Stimulated activated CD8-positive, alpha-beta memory T cell treated with anti-CD3 and anti-CD28 coated beads, Interleukin-2, amount 100 ng/mL, for 48 hours (primary cell): ENCODE measurements around the gene RAB24.

Source experiments
- DNase-seq, 2 donors: peaks; one replicate each; pipeline ENCODE4 v3.0.0-alpha.2; 2020; ENCODE audit warnings: low read depth in 2 of 2

RAB24 gene

DNA sequence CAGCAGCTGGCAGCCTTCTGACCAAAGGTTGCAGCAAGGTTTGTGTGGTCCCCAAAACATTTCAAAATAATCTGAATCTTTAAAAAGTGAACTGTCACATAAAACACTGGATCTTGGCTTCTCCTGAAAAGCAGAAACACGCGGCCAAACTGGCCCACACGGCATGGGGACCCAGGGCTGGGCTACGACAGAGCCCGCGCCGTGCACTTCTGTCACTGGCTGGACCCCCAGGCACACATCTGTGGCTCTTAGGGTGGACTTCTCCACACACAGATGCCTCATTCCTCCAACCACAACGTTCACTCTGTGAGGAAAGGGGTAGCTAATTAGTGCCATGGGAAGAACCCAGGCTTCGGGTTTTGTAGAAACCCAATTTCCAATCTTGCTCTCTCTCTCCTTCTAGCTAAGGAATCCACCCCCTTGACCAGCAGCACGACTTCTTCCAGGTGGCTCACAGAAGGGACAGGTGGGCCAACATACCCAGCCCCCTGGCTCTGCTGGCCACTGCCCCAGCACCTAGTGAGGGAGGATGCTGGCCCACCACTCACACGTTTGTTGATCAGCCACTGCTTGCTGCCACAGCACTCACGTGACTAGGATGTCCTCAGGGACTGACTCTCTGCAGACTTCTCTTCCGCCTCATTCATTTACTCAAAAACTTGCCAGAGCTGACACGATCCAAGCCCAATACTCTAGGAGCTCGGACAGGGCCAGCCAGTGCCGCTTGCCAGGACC is 30.1 kb upstream of the RAB24 start:
- no peak for DNase-seq

DNA sequence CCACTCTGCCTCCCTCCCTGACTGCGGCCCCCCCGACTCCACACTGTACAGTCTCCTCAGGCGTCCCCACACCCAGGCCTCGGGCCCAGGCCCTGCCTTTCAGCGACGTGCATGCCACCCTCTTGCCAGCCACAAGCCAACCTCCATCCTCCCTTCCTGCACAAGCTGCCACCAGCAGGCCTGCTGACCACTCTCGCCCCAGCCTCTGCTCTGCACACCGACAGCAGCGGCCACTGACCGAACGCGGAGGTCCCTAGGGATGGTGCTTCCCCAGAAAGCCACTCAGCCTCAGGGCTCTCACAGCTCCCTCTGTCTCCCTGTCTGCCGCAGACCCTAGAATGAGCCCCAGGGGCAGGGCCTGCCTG is 29.4 kb upstream of the RAB24 start:
- no peak for DNase-seq

DNA sequence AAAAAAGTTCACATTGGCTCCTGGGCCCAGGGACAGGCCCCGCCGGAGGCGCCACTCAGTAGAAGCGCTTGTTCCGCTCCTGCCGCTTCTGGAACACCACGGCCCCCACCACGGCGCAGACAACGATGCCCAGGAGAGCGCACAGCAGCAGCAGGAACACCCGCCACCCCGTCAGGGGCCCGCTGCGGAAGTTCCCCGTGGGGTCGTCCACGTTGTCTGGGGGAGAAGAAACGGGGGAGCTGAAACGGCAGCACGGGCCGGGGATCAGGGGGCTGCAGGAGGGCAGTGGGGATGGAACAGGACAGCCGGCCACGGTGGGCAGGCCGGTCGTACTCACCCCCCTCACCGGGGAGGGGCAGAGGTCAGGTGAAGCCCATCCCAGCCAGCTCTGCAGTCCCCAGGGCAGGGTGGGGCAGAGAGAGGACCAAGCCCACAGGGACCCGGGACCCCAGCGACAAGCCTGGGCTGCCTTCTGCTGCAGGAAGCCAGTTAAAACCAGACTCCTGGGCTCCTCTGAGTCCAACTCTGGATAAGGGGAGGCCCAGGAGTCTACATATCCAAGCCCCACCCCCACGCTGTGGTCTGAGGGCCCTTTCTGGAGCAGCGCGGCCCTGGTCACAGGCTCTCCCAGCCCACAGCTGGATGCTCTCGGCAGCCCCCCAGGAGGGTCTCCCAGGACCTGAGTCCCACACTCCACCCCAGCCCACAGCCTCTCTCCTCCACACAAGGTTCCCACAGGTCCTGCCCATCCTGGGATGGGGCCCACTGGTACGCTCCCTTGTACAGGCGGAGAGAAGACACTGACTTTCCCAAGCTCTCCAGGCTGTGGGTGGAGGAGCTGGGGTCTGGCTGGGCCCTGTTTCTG is 28.7 kb upstream of the RAB24 start:
- no peak for DNase-seq

DNA sequence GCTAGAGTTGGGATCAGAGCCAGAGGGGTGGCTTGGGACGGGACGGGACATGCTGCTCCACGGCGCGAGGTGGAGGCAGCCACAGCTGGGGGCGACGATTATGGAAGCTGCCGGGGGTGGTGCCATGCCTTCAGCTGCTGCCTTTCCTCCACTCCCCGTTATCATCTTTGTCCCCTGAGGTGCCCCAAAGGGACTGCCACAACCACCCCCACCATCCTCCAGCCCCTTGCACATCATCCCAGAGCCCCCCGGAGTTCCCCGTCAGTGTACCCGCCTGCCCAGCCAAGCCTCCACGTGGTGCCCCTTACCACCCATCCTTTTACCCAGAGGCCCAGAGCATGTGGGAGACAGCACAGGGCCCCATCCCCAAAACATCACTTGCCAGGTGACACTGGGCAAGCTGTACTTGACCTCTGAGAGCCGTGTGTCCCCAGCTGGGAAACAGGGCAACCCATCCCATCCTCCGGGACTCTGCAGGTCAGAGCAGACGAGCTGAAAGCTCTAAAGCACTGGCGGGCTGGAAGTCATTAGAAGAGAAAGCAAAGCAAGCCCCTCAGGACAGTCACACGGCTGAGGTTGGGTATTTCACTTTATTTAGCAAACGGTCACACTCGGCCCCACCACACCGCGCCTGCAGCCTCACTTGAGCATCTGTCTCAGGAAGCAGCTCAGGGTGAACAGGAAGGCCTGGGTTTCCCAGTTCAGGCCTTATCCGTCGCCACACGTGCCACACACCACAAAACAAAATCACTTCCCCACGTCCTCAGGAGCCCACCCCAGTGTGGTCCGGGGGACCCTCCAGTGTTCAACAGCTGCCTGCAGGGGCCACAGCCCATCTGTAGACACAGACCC is 27.7 kb upstream of the RAB24 start:
- DNase-seq, result no peak

DNA sequence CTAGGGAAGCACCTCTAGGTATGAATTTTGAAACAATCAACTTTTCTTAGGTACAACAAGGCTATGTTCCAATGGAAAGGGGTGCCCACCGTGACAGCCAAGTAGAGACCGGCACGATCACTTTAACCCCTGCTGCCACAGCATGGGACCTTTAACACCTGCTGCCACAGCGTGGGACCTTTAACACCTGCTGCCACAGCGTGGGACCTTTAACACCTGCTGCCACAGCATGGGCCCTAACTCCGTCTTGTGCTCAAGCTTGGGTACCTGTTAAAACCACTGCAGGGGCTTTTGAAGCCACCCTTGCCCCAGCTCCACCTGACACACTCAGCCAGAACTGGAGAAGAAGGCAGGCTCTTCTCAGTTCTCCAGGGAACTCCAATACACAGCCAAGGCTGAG is 26.4 kb upstream of the RAB24 start:
- no peak for DNase-seq

DNA sequence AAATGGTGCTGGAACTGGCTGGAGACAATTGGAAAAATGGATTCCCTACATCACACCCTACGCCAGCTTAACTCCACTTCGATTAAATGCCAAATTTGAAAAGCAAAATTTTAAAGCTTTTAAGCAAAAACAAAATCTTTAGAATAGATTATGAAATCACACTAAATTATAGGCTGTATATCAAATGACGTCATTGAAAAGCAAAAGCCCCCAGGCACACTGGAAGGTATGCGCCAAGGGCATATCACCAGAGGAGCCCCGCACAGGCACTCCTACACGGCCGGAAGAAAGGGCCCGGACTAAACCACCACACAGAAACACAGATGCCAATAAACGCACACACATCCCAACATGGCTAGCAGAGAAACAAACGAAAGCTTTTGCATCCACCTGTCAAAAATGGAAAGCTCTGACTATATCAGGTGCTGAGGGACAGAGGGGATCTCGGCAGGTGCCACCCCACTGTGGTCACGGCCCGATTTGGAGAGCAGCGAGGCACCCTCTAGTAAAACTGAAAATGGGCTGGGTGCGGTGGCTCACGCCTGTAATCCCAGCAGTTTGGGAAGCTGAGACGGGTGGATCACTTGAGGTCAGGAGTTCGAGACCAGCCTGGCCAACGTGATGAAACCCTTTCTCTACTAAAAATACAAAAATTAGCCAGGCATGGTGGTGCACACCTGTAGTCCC is 25.2 kb upstream of the RAB24 start:
- no peak for DNase-seq

DNA sequence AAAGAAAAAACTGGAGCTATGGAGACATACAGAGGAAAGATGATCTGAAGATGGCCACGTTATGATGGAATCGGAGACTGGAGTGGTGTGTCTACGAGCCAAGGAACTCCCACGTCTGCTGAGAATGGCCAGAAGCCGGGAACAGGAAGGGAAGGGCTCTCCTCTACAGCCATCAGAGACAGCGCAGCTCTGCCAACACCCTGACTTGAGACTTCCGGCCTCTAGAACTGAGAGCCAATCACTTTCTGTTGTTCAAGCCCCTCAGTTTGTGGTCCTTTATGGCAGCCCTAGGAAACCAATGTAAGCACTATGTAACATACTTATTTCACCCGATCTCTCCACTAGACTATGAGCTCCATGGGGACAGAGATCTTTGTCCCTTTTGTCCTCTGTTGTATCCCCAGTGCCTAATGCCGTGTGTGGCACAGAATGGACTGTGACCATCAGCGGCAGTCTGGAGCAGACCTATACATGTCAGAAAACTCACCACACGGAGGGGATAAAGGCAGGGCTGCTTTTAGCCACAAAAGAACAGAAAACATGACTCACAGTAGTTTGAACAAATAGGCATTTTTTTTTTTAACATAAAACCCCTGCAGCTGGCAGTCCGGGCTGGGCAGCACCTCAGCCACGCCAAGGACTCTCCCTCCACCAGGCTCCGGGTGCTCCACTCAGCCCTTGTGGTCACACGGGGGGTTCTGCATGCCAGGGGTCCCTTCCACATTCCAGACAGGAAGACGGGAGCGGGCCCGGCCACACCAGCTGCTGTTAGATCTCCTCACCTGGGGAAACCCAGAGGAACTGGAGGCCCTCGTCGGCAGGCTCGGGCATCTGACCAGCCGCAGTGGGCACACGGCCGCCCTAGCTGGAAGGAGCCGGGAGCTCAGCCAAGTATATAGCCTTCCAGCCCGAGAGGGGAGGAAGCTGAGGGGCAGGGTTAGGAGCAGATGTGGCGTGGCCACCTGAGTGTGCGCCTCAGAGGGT is 24.3 kb upstream of the RAB24 start:
- DNase-seq, result no peak

DNA sequence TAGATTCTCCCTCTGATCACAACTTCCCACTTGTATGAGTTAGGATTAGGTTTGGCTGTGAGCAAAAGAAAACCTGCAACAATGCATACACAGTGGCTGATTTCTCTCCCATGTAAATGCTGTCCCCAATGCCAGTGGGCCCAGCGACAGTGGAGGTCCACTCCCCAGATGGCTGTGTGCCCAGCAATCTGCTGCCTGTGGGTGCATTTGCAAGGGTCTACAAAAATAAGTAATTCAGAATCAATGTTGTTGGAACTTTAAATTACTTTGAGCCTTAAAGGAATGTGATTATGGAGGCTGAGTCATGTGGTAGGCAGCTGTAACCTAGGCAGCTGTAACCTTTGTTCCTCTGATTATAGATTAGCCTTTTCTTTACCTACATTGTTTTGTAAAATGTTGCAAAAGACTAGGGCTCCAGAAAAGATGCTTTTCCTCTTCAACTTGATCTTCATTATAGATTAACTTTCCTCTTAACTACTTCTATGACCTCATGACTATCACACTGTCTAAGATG is 22.4 kb upstream of the RAB24 start:
- no peak for DNase-seq

DNA sequence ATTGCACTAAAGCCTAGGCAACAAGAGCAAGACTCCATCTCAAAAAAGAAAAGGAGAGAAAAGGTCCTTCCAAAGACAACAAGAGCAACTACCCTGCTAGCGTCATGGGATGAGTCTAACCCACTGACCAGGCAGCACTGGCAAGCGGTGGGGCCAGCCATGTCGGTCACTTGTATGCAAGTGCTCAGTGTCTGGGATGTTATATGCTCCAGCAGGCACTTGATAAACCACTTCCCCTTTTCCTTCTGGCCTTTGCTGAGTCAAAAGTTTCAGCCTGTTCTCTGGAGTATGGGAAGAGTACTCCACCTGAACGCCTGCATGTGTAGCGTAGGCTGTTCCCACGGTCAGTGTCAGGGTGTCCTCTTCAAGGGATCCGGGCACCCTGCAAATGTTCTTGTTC is 17.4 kb upstream of the RAB24 start:
- no peak for DNase-seq

DNA sequence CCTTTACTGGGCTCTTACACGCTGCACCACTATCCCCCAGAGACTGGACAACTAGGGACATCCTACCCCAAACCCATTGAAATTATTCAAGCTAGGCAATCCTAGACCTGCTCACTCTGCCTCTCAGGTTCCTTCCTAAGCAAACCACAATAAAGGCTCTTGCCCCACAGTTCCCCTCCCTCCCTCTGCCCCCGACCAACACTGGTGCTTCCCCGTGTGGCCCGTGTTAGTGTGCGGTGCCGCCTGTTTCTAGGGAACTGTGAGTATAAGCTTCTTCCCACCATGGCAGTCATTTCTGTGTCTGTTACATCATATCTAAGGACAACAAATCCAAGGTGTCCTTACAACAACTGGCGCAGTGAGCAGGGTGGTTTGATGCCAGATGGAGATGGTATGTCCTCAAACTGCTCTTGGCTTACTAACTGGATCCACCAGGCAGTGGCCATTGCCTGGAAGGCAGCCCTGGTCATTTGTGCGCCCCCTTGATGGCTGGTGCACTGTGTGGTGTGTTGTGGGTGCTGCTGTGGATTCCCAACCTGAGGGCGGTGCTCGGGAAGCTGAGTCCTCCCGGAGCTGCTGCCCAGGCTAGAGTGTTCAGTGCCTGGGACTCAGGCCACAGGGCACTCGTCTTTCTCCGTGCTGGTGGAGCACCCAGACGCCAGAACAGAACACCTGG is 16.5 kb upstream of the RAB24 start:
- DNase-seq, result no peak

DNA sequence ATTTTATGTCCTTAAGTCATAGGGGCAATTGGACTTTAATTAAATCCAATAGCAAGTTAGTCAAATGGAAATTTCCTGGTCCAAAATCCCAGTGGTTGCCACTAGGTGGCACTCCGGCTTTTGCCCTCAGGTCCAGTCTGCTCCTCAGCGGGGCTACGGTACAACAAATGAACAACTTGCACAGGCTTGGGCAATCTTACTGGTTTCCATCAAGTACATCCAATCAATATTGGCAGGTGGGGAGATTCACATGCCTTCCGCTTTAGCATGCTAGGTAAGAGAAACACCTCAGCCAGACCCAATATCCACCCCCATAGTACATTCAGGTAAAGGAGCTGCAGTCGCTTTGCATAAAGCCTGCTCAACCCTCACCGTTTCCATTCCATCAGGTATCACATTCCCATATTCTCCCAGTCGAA is 14.4 kb upstream of the RAB24 start:
- peak in 1 of 2 donors; percentile 71 for DNase-seq

DNA sequence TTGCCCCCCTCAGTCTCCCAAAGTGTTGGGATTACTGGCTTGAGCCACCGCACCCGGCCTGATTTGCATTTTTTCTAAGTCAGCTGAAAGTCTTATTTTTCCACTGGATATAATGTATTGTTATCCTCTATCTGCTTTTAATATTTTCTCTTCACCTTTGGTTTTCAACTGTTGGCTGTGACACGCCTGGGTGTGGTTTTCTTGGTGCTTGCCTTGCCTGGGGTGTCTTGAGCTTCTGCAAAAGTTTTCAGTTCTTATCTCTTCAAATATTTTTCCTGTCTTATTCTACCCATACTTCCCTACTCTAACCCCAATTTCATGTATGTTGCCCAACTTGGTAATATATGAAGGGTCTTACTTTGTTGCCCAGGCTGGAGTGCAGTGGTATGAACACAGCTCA is 12.5 kb upstream of the RAB24 start:
- no peak for DNase-seq

DNA sequence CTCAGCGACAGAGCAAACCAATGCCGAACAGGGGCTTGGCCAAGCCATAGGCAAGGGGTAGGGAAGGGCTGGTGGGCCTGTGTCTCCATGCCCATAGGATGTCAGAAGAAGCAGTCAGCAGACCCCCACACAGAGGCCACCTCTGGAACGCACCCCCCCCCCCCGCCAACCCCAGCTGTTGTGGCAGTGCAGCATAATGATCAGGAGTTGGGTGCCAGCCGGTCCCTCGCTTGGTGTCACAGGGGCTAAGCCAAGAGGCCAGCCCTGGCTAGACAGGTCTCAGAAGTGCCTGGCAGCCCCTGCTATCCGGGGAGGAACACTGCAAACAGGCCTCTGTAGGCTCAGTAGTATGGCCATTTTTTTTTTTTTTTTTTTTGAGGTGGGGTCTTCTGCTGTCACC is 11.9 kb upstream of the RAB24 start:
- no peak for DNase-seq

DNA sequence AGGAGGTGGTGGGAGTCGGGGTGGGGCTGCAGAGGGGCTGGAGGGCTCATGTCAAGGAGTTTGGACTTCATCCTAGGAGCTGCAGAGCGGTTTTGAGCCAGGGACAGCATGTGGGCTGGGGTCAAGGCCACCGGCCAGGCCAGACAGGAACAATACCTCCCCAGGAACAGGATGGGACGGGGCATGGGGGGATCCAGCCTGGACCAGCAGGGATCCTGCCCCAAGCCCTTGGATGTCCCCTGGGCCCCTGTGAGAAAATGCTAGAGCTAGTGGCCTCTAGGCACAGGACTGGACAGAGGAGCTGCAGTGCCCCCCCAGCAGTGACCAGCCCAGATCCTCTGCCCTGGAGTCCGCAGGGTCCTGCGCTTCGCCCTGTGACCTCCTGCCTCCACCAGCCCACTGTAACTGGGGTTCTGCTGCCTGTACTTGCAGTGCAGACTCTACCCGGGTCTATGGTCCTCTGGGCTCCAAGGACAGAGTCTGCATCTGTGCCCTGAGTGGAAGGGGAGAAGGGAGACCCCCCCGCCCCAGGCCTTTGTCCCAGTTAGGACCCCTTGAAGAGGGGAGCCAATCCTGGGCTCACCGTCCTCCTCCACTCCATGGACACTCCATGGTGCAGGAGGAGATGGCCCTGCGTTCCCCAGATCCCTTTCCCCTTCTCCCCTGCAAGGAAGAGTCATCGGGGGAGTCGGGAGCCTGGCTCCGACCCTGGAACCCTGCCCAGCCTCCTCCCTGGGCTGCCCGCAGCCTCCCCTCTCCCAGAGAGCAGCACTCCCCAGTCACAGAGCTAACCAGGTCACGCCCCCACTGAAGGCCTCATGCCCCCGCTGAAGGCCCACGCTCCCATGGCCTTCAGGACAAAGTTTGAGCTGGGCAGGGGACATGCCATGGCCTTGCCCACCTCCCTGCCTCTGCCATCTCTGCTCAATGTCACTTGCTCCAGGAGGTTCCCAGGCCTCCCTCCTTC is 11.1 kb upstream of the RAB24 start:
- no peak for DNase-seq

DNA sequence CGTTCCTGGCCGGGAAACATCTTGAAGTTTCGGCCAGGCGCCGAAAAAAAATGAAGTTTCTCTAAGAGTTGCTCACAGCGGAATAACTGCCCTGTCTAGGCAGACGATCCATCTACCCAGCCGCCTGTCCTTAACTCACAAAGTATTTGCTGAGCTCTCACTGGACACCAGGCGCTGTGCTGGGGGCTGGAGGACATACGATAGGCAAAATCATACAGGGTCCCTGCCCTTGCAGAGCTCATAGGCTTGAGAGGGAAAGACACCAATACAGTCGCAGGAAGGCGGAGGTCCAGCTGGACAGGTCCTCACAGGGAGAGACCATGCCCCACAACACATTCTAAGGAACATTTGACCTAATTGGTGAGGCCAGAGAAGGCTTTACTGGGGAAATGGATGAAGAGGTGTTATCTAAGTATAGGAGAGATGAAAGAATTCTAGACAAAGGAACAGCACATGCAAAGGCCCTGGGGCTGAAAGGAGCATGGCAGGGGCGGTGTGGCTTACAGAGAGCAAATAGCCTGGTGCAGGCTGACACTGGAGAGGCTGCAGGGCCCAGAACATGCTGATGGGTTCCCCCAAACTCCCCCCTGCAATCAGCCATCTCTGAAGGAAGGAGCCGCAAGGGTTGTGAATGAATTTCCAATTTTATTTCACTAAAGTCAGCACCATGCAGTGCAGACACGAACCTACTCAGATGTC is 10.2 kb upstream of the RAB24 start:
- DNase-seq, result no peak

DNA sequence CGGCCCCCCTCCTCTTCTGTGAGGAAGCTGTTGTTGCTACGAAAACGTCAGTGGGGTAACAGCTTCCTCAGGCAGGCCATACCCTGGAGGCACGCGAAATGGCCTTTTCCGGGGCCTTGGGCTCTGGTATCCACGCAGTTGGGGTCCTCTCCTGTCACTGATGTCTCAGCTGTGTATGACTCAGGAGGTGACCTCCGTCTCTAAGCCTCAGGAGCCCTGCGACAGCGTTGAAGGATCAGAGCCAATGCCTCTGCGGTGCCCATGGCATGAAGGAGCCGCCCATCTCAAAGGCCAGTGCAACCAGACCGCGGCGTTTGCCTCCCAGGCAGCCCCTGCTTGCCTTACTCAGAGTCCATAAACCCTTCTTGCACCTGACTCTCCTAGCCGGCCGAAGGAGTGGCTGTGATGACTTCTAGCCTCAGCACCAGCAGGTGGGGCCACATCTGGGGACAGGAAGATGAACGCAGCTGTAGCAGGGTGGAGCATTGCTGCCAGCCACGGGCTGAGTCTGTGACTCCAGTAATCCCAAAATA is 9.2 kb upstream of the RAB24 start:
- DNase-seq, result peak in 1 of 2 donors; percentile 34
